A204.1 (cell line): ENCODE results near the gene ZNF408.

Experiments
- FAIRE-seq: peaks from 2 replicates; lab custom pipeline; 2012; peaks lifted over from hg19 to GRCh38; lab: Jason Lieb, UNC

ZNF408 gene

GRCh38 chr11:46676436-46677158, 24.2 kb upstream of the ZNF408 start:
- FAIRE-seq = no peak

DNA sequence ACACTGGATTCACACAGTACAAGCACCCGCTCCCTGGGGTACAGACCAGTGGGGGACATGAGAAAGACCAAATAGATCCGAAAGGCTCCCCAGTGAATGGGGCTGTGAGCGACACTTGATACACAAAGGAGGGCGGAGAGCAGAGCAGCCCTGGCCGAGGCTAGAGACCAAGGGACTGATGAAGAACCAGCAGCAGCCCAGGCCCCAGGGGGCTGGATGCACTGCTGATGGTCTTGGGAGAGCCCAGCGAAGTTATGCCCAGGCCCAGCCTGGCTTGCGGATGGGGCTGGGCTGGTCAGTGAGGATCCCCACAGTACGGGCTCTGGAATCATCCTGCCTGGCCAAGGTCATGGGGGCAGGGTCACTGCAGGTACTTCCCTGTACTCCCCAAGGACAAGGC, 23.7 kb upstream of the ZNF408 start:
- no peak for FAIRE-seq

GRCh38 chr11:46677991-46678740, 22.7 kb upstream of the ZNF408 start:
- FAIRE-seq = no peak

GRCh38 chr11:46678741-46679130, 22.1 kb upstream of the ZNF408 start:
- no peak for FAIRE-seq

DNA sequence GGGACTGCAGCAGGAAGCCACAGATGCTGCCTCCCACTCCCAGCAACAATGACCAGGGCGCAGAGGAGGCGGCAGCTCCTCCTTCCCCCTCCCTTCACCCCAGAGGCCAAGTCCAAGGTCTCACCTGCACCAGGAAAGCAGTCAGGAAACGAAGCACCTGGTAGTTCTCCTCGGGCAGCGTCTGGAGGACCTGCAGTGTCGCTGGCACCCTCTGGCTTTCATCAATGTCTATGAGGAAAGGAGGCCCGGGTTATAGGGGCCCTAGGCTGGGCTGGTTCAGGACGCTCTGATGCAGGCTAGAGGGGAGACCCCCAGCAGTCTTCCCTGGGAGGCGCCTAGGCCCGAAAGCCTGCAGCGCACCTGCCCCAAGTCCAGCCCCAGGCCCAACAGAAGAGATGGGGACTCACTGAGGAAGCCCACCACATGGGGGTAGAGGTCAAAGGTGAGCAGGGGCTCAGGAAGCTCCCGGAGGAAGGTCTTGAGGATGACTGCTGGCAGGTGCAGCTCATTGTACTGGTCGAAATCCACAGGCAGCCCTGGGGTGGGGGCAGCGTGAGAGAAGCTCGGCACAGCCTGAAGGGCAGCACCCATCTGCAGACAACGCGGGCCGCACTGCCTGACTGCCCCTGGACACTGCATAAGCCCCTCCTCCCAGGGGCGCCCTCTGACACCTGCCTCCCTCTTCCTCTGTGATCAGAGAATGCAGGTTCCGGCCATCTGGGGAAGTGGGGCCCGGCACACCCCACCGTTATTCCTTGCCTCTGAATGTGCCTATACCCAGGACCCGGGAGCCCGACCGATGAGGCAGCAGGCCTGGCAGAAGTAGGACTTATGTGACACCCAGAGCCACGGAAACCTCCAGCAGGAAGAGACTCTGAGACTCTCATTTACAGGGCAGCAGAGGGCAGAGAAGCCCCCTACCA, 21.3 kb upstream of the ZNF408 start:
- no peak for FAIRE-seq

- no peak for FAIRE-seq
Observed at GRCh38 chr11:46680164-46680760, 20.6 kb upstream of the ZNF408 start.

- FAIRE-seq = no peak
Observed at GRCh38 chr11:46680815-46681214, 20.0 kb upstream of the ZNF408 start.

- FAIRE-seq = no peak
Observed at GRCh38 chr11:46681814-46682213, 19.0 kb upstream of the ZNF408 start.

DNA sequence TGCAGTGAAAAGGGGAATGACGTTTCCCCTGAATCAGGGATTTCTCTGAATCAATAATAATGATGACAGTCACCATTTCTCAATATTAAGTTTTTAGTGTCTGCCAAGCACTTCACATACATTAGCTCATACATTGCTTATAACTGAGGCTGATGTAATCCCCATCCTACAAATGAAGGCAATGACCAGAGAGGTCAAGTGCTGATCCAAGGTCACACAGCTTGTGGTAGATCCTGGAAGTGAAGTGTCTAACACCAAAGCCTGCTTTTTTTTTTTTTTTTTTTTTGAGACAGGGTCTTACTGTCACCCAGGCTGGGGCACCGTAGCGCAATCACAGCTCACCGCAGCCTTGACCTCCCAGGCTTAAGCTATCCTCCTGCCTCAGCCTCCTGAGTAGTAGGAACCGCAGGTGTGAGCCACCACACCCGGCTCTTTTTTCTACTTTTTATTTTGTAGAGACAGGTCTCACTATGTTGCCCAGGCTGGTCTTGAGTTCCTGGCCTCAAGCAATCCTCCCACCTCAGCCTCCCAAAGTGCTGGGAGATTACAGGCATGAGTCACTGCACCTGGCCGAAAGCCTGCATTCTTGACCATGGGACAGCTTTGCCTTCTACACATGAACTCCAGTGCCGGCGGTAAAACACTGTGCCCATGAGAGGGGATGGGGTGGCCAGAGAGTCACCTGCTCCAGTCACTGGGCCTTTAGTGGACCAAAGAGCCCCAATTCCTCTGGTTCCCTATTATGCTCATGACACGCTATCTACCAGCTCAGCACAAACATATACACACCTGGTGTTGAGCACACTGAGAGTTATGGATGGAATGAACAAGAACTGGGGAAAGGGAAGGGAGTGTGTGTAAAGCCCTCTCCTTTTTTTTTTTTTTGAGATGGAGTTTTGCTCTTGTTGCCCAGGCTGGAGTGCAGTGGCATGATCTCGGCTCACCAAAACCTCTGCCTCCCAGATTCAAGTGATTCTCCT, 17.8 kb upstream of the ZNF408 start:
- no peak for FAIRE-seq

- no peak for FAIRE-seq
Observed at GRCh38 chr11:46684367-46684766, 16.5 kb upstream of the ZNF408 start.

GRCh38 chr11:46686886-46687795, 13.7 kb upstream of the ZNF408 start:
- FAIRE-seq = no peak

DNA sequence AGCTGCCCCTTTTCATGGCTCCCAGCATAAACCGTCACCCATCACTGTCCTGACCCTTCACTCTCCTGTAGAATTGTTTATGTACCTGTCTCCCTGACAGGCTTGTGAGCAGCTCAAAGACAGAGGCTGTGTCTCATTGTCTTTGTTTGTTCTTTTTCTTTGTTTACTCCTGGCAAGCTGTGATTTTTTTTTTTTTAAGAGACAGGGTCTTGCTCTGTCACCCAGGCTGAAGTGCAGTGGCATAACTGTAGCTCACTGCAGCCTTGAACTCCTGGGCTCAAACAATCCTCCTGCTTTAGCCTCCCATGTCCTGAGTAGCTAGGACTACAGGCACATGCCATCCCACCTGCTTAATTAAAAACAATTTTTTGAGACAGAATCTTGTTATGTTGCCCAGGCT, 10.1 kb upstream of the ZNF408 start:
- no peak for FAIRE-seq

- FAIRE-seq = no peak
Observed at GRCh38 chr11:46692450-46692849, 8.4 kb upstream of the ZNF408 start.

DNA sequence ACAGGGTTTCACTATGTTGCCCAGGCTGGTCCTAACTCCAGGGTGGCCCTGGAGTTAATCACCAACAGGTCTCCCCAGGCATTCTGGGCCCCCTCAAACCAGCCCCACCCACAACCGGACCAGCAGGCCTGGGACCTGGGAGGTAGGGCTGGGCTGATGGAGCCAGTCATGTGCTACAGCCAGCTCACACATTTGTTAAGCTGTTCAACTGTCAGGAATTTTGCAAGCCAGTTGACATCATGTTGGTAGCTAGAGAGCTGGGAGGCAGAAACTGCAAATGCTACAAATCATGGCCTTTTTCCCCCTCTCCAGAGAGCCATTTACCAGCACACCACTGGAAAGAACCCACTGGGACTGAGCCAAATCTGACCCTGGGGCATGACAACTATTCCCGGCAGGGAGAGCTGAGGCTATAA, 7.2 kb upstream of the ZNF408 start:
- FAIRE-seq = no peak

- no peak for FAIRE-seq
Observed at GRCh38 chr11:46694072-46694471, 6.8 kb upstream of the ZNF408 start.

DNA sequence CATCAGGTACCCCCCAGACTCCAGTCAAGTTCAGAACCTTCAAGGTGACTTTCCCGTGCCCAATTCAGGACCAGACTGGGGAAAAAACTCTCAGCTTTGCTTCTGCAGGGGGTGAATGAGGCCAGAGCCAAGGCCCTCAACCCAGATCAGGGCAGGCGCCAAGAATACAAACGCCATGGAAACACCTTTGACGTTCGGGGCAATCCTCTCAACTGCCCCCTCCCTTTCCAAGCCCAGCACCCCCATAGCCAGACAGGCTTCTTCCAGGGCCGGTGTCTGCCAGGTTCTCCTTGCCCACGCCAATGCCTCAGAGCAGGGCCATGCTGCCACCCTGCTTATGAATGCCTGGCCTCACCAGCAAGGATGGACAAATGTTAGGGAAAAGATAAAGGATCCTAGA, 6.2 kb upstream of the ZNF408 start:
- no peak for FAIRE-seq

DNA sequence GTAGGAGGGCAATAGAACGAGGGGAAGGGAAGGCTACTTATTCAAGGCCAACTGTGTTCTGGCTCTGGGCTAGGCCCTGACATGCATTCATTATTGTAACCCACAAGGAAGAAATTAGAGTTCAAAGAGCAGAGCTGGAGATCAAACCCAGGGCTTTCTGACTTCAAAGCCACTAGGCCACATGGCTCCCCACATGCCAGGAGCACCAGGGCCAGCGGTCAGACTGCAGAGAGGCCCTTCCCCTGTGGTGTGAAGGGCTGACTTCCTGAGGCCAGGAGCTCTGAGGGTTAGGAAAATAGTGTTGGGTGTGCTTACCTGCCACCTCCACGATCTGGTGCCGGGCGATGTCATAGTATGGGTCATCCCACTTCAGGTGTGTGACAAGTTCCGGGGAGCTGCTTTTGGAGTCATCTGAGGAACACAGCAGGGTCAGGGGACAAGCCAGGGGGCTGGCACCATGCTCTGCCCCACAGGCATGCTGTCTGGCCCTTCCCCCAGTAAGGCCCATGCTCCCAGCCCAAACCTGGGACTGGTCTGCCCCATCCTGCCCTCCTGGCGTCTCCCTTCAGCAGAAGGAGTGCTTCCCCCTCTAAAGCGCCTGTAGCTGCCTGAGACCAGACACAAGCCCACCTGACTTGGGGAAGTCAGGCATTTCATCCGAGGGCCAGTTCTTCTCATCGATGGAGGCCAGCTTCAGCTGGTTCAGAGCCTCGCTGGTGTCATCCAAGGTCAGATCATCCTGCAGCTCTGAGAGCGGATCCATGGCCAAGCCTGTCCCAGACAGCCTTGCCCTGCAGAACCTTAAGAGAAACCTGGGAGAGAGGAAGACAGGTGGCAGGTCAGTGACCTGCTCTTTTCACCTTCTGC, 5.3 kb upstream of the ZNF408 start:
- FAIRE-seq = no peak

- FAIRE-seq = no peak
Observed at GRCh38 chr11:46696212-46696558, 4.6 kb upstream of the ZNF408 start.

DNA sequence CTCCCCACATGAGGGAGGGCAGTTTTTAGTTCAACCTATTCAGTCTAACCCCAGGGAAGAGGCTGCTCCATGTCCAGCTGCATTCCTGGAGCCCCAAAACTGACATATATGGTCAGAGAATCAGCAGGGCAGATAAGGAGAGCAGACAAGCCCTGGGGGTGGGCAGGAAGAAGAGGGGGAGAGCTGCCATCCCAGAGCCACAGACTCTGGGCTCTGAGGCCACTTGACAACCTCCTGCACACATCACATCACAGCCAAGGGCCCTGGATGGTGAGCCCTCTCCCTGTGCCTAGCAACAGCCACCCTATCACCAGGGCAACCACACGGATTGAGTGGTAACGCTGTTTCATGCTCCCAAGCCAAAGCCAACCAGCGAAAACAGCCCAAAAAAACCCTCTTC, 3.5 kb upstream of the ZNF408 start:
- FAIRE-seq = no peak
